Vagina (tissue), 2 donors: ENCODE data around the gene ZG16. TPM values are rescaled to one million over a fixed set of nuclear protein-coding genes. Genes with fewer than 3 reads are reported as not detected.

Source experiments
- DNase-seq, 2 donors: peaks; one replicate each; pipeline ENCODE4 v3.0.0-alpha.2; 2017; ENCODE audit errors: extremely low spot score in 2 of 2
- H3K27ac ChIP-seq: fragments of 200-600 bp; sonication (generic); one replicate; pipeline ENCODE4 v1.5.1; 2019
- H3K27me3 ChIP-seq: fragments of 200-600 bp; sonication (generic); one replicate; pipeline ENCODE4 v1.5.1; 2019
- H3K36me3 ChIP-seq, 2 donors: fragments of 200-600 bp; sonication (generic); one replicate each; pipeline ENCODE4 v1.5.1; 2017 to 2019
- H3K4me1 ChIP-seq: fragments of 200-600 bp; sonication (generic); one replicate; pipeline ENCODE4 v1.5.1; 2019
- H3K4me3 ChIP-seq, 2 donors: fragments of 200-600 bp; sonication (generic); 1 replicate in 1 of 2; 2 replicates in 1 of 2; pipeline ENCODE4 v1.5.1; 2016 to 2019
- H3K9me3 ChIP-seq: fragments of 200-600 bp; sonication (generic); one replicate; pipeline ENCODE4 v1.5.1; 2019
- POLR2A ChIP-seq, 2 donors: fragments of 450-650 bp; IDR thresholded peaks; one replicate each; pipeline ENCODE4 v1.6.1; 2017; ENCODE audit warnings: antibody characterized with exemption in 2 of 2, mild to moderate bottlenecking in 2 of 2, moderate library complexity in 2 of 2
- POLR2AphosphoS5 ChIP-seq, 2 donors: sonication (generic); formaldehyde crosslinking; IDR thresholded peaks; one replicate each; pipeline ENCODE4 v1.9.0; 2017; ENCODE audit warnings: antibody characterized with exemption in 2 of 2, mild to moderate bottlenecking in 2 of 2, low read depth in 1 of 2; ENCODE audit not compliant: insufficient read depth in 1 of 2
- intact Hi-C: fragments of 100-400 bp; cut with DNase I; formaldehyde crosslinking; loops from one replicate; pipeline ENCODE4 v1.15.1; 2023
- small RNA-seq: library from RNA; depleted of rRNA; stranded (forward); fragments of <200 nt; gene quantifications from one replicate; pipeline ENCODE3, GENCODE V24; 2016
- total RNA-seq: library from RNA; depleted of rRNA; stranded (reverse); fragments of >200 nt; gene quantifications from one replicate; pipeline ENCODE4 v1.2.3, GENCODE V29; 2016
- TF ChIP-seq, protein P1 (sequence below), 3 experiments: fragments of 450-650 bp in 2 of 3; fragments of 200-600 bp in 1 of 3; sonication (generic) in 1 of 3; IDR thresholded peaks; one replicate each; pipeline ENCODE4 v1.5.1; 2017 to 2019; ENCODE audit warnings: antibody characterized with exemption in 3 of 3, mild to moderate bottlenecking in 2 of 3, moderate library complexity in 2 of 3

Gene ZG16
- total RNA-seq, 1 donor from 2014 or later = not detected

- H3K27me3 ChIP-seq = no peaks in the 10 kb centered on the region
- TF ChIP-seq POLR2A (IDR thresholded peaks at IDR 0.05) (no peak), POLR2AphosphoS5 (IDR thresholded peaks at IDR 0.05; ENCODE audit: insufficient read depth in 1 of 2, low read depth in 1 of 2) (no peak)
- TF ChIP-seq, protein P1, sequence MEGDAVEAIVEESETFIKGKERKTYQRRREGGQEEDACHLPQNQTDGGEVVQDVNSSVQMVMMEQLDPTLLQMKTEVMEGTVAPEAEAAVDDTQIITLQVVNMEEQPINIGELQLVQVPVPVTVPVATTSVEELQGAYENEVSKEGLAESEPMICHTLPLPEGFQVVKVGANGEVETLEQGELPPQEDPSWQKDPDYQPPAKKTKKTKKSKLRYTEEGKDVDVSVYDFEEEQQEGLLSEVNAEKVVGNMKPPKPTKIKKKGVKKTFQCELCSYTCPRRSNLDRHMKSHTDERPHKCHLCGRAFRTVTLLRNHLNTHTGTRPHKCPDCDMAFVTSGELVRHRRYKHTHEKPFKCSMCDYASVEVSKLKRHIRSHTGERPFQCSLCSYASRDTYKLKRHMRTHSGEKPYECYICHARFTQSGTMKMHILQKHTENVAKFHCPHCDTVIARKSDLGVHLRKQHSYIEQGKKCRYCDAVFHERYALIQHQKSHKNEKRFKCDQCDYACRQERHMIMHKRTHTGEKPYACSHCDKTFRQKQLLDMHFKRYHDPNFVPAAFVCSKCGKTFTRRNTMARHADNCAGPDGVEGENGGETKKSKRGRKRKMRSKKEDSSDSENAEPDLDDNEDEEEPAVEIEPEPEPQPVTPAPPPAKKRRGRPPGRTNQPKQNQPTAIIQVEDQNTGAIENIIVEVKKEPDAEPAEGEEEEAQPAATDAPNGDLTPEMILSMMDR (IDR thresholded peaks at IDR 0.05) = no peak
- H3K27ac ChIP-seq = peak overlapping the region; percentile 93
- peaks cover 77% of the 10 kb centered on the region for H3K4me1 ChIP-seq
- peaks cover 0 to 12% of the 10 kb centered on the region in 2 donors for H3K36me3 ChIP-seq
- H3K4me3 ChIP-seq = no peak overlapping the region
- intact Hi-C loops = no loop called here
- H3K9me3 ChIP-seq = no peaks in the 10 kb centered on the region
- DNase-seq = no peak
Measured at GRCh38 chr16:29826342-29826695, 48.3 kb downstream of the ZG16 start.

DNA sequence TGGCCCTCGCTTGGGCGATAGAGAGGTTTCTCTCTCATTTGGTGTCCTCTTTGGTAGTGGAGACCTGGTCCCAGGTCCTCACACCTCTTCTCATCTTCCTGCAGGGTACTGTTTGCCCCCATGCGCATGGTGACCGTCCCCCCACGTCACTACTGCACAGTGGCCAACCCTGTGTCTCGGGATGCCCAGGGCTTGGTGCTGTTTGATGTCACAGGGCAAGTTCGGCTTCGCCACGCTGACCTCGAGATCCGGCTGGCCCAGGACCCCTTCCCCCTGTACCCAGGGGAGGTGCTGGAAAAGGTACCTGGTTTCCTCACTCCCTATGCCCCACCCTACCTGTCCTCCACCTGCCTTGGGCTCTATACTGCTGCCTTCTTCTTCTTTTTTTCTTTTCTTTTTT is 52.7 kb downstream of the ZG16 start:
- Histone ChIP-seq H3K27ac (no peak overlapping the region), H3K27me3 (no peaks in the 10 kb centered on the region), H3K36me3 (peaks cover 0 to 51% of the 10 kb centered on the region in 2 donors), H3K4me1 (peaks cover 33% of the 10 kb centered on the region), H3K4me3 (no peak overlapping the region), H3K9me3 (no peaks in the 10 kb centered on the region)
- intact Hi-C loops = no loop called here
- TF ChIP-seq POLR2A (IDR thresholded peaks at IDR 0.05) = no peak
- TF ChIP-seq POLR2AphosphoS5 (IDR thresholded peaks at IDR 0.05; ENCODE audit: insufficient read depth in 1 of 2, low read depth in 1 of 2) = no peak
- TF ChIP-seq, protein P1 (IDR thresholded peaks at IDR 0.05) = no peak
- no peak for DNase-seq

DNA sequence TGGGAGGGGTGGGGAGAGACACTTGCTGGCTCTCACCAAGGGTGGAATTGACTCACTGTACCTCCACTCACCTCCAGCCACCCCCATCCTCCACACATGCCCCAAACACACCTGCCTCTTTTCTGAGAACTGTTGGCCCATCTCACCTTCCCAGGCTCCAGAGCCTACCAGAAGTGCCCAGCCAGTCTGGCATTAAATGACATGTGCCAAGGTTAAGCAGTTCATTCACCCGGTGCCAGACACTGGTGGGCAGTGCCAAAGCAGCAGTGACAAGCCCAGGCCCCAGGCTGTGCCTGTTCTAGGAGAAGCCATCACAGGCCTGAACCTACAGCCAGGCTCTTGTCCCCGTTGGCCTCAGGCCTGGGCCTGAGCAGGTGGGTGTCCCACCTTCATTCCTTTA is 53.4 kb downstream of the ZG16 start:
- H3K4me1 ChIP-seq = peaks cover 26% of the 10 kb centered on the region
- H3K4me3 ChIP-seq = no peak overlapping the region
- no peaks in the 10 kb centered on the region for H3K27me3 ChIP-seq
- peaks cover 0 to 58% of the 10 kb centered on the region in 2 donors for H3K36me3 ChIP-seq
- no peak overlapping the region for H3K27ac ChIP-seq
- H3K9me3 ChIP-seq = no peaks in the 10 kb centered on the region
- TF ChIP-seq POLR2AphosphoS5 (IDR thresholded peaks at IDR 0.05; ENCODE audit: insufficient read depth in 1 of 2, low read depth in 1 of 2) (no peak), POLR2A (IDR thresholded peaks at IDR 0.05) (no peak)
- TF ChIP-seq, protein P1 (IDR thresholded peaks at IDR 0.05) = no peak
- DNase-seq = no peak
- intact Hi-C loops = no loop called here

Small RNA genes lying within 50 kb of the gene (small RNA-seq; reads per million reads assigned to genes)
- not detected for gene AC009133.6
- not detected for gene AC120114.4

Other genes starting within 250 kb of the ZG16 start
- 7.4 TPM for gene SPN, start 115.0 kb upstream of the ZG16 start, total RNA-seq
- 13.8 TPM for gene QPRT, start 99.1 kb upstream of the ZG16 start, total RNA-seq
- 3.2 TPM for gene C16orf54, start 32.3 kb upstream of the ZG16 start, total RNA-seq
- 18.9 TPM for gene KIF22, start 12.5 kb downstream of the ZG16 start, total RNA-seq
- 87.7 TPM for gene MAZ, start 28.3 kb downstream of the ZG16 start, total RNA-seq
- 20.4 TPM for gene PRRT2, start 33.9 kb downstream of the ZG16 start, total RNA-seq
- gene PAGR1, start 37.9 kb downstream of the ZG16 start, total RNA-seq = 23.6 TPM
- gene MVP, start 42.2 kb downstream of the ZG16 start, total RNA-seq = 111 TPM
- 89.4 TPM for gene CDIPT, start 85.0 kb downstream of the ZG16 start, total RNA-seq
- gene SEZ6L2, start 121.3 kb downstream of the ZG16 start, total RNA-seq = 15.7 TPM
- not detected for gene ASPHD1, start 122.2 kb downstream of the ZG16 start, total RNA-seq
- 20.4 TPM for gene KCTD13, start 148.0 kb downstream of the ZG16 start, total RNA-seq
- gene TMEM219, start 183.8 kb downstream of the ZG16 start, total RNA-seq = 85.7 TPM
- gene TAOK2, start 195.6 kb downstream of the ZG16 start, total RNA-seq = 33.1 TPM
- 7.1 TPM for gene HIRIP3, start 217.4 kb downstream of the ZG16 start, total RNA-seq
- gene INO80E, start 218.0 kb downstream of the ZG16 start, total RNA-seq = 32.7 TPM
- gene DOC2A, start 232.8 kb downstream of the ZG16 start, total RNA-seq = 2.2 TPM
- gene C16orf92, start 244.9 kb downstream of the ZG16 start, total RNA-seq = not detected